HEK293 (cell line): ENCODE results near the gene PCK1.
"Not testable (repeated sequence)": the region's sequence is repeated elsewhere in the genome, so short reads cannot be mapped to it uniquely, and the experiment has no call there.

Source experiments
- CTCF ChIA-PET: fragments of 350-600 bp; formaldehyde crosslinking; extraction: SDS; loops from one replicate; lab custom pipeline; 2021; ENCODE audit warnings: antibody characterized with exemption; lab: Yijun Ruan, JAX
- POLR2A ChIA-PET: fragments of 300-600 bp; formaldehyde crosslinking; extraction: SDS; loops from one replicate; lab custom pipeline; 2020; ENCODE audit warnings: antibody characterized with exemption, inconsistent platforms; lab: Yijun Ruan, JAX
- H3K27ac ChIP-seq: fragments of 200-500 bp; sonication (Bioruptor generic); 2 replicates; pipeline ENCODE4 v1.5.1; 2014; ENCODE audit warnings: low read depth, low read length, control low read depth, inconsistent platforms; ENCODE audit errors: extremely low read depth
- H3K36me3 ChIP-seq, 2 experiments: fragments of 200-500 bp in 1 of 2; sonication (Bioruptor generic) in 1 of 2; 1 replicate in 1 of 2; 2 replicates in 1 of 2; pipeline ENCODE4 v1.5.1; 2014 to 2017; ENCODE audit warnings: inconsistent platforms in 2 of 2, low read length in 2 of 2; ENCODE audit not compliant: control insufficient read depth in 2 of 2, insufficient read depth in 1 of 2
- H3K4me1 ChIP-seq: fragments of 200-500 bp; sonication (Bioruptor generic); 2 replicates; pipeline ENCODE4 v1.5.1; 2014; ENCODE audit warnings: mild to moderate bottlenecking, low read length, inconsistent platforms; ENCODE audit not compliant: control insufficient read depth, insufficient read depth
- H3K4me3 ChIP-seq: 2 replicates; pipeline ENCODE4 v1.5.1; 2011; ENCODE audit warnings: low read depth, mild to moderate bottlenecking, control low read depth, low read length, moderate library complexity
- H3K9me3 ChIP-seq: fragments of 200-500 bp; sonication (Bioruptor generic); 2 replicates; pipeline ENCODE4 v1.5.1; 2014; ENCODE audit warnings: low read depth, low read length, inconsistent platforms; ENCODE audit not compliant: control insufficient read depth, insufficient read depth
- ATF2 ChIP-seq: fragments of 450-650 bp; formaldehyde crosslinking; IDR thresholded peaks from 2 replicates; pipeline ENCODE4 v1.5.1; 2016; ENCODE audit warnings: missing biosample characterization, missing genetic modification characterization, low read depth
- GLI4 ChIP-seq: fragments of 450-650 bp; formaldehyde crosslinking; IDR thresholded peaks from 2 replicates; pipeline ENCODE4 v1.5.1; 2016; ENCODE audit warnings: missing biosample characterization, missing genetic modification characterization
- GLIS1 ChIP-seq: fragments of 450-650 bp; formaldehyde crosslinking; IDR thresholded peaks from 2 replicates; pipeline ENCODE4 v1.5.1; 2016; ENCODE audit warnings: missing biosample characterization, missing genetic modification characterization
- IKZF3 ChIP-seq: fragments of 450-650 bp; IDR thresholded peaks from 2 replicates; pipeline ENCODE4 v1.5.0; 2018; ENCODE audit warnings: missing biosample characterization, mild to moderate bottlenecking, missing genetic modification characterization, moderate library complexity
- KLF17 ChIP-seq: fragments of 450-650 bp; formaldehyde crosslinking; IDR thresholded peaks from 2 replicates; pipeline ENCODE4 v1.5.1; 2016; ENCODE audit warnings: missing biosample characterization, missing genetic modification characterization
- SP2 ChIP-seq: fragments of 450-650 bp; formaldehyde crosslinking; IDR thresholded peaks from 2 replicates; pipeline ENCODE4 v1.5.1; 2016; ENCODE audit warnings: missing biosample characterization, missing genetic modification characterization
- SP3 ChIP-seq: fragments of 450-650 bp; formaldehyde crosslinking; IDR thresholded peaks from 2 replicates; pipeline ENCODE4 v1.5.1; 2016; ENCODE audit warnings: missing biosample characterization, missing genetic modification characterization
- WT1 ChIP-seq: fragments of 450-650 bp; formaldehyde crosslinking; IDR thresholded peaks from 2 replicates; pipeline ENCODE4 v1.5.1; 2016; ENCODE audit warnings: missing biosample characterization, missing genetic modification characterization
- YY1 ChIP-seq: fragments of 450-650 bp; formaldehyde crosslinking; IDR thresholded peaks from 2 replicates; pipeline ENCODE4 v1.5.1; 2018; ENCODE audit warnings: missing biosample characterization, missing genetic modification characterization
- ZBTB21 ChIP-seq: fragments of 450-650 bp; formaldehyde crosslinking; IDR thresholded peaks from 2 replicates; pipeline ENCODE4 v1.5.1; 2017; ENCODE audit warnings: missing biosample characterization, missing genetic modification characterization
- ZBTB44 ChIP-seq: fragments of 450-650 bp; IDR thresholded peaks from 2 replicates; pipeline ENCODE4 v1.5.1; 2018; ENCODE audit warnings: missing biosample characterization, mild to moderate bottlenecking, missing genetic modification characterization
- ZFP69B ChIP-seq: fragments of 450-650 bp; formaldehyde crosslinking; IDR thresholded peaks from 2 replicates; pipeline ENCODE4 v1.5.1; 2016; ENCODE audit warnings: missing biosample characterization, missing genetic modification characterization
- ZNF138 ChIP-seq: fragments of 450-650 bp; formaldehyde crosslinking; IDR thresholded peaks from 2 replicates; pipeline ENCODE4 v1.5.1; 2016; ENCODE audit warnings: missing biosample characterization, missing genetic modification characterization, borderline replicate concordance
- ZNF155 ChIP-seq: fragments of 450-650 bp; formaldehyde crosslinking; IDR thresholded peaks from 2 replicates; pipeline ENCODE4 v1.5.1; 2016; ENCODE audit warnings: missing biosample characterization, missing genetic modification characterization
- ZNF202 ChIP-seq: fragments of 450-650 bp; formaldehyde crosslinking; IDR thresholded peaks from 2 replicates; pipeline ENCODE4 v1.5.1; 2016; ENCODE audit warnings: missing biosample characterization, missing genetic modification characterization, borderline replicate concordance
- ZNF214 ChIP-seq: fragments of 450-650 bp; formaldehyde crosslinking; IDR thresholded peaks from 2 replicates; pipeline ENCODE4 v1.5.1; 2017; ENCODE audit warnings: missing biosample characterization, mild to moderate bottlenecking, missing genetic modification characterization, borderline replicate concordance
- ZNF274 ChIP-seq, 2 experiments: fragments of 200-500 bp in 1 of 2; fragments of 450-650 bp in 1 of 2; sonication (Bioruptor generic) in 1 of 2; formaldehyde crosslinking in 1 of 2; IDR thresholded peaks; 2 replicates each; pipeline versions ENCODE4 v1.5.1 to v1.6.1; 2014 to 2016; ENCODE audit warnings: borderline replicate concordance in 1 of 2, inconsistent platforms in 1 of 2, low read length in 1 of 2, missing biosample characterization in 1 of 2, missing genetic modification characterization in 1 of 2
- ZNF324 ChIP-seq: fragments of 450-650 bp; formaldehyde crosslinking; IDR thresholded peaks from 2 replicates; pipeline ENCODE4 v1.5.1; 2016; ENCODE audit warnings: missing biosample characterization, missing genetic modification characterization
- ZNF426 ChIP-seq: fragments of 450-650 bp; formaldehyde crosslinking; IDR thresholded peaks from 2 replicates; pipeline ENCODE4 v1.5.1; 2017; ENCODE audit warnings: missing biosample characterization, missing genetic modification characterization, mild to moderate bottlenecking, inconsistent platforms, moderate library complexity
- ZNF510 ChIP-seq: fragments of 450-650 bp; formaldehyde crosslinking; IDR thresholded peaks from 2 replicates; pipeline ENCODE4 v1.5.1; 2018; ENCODE audit warnings: mild to moderate bottlenecking, missing genetic modification characterization, missing biosample characterization; ENCODE audit not compliant: insufficient replicate concordance
- ZNF560 ChIP-seq: fragments of 450-650 bp; formaldehyde crosslinking; IDR thresholded peaks from 2 replicates; pipeline ENCODE4 v1.5.1; 2017; ENCODE audit warnings: missing biosample characterization, missing genetic modification characterization, borderline replicate concordance
- ZNF768 ChIP-seq: fragments of 450-650 bp; formaldehyde crosslinking; IDR thresholded peaks from 2 replicates; pipeline ENCODE4 v1.5.1; 2018; ENCODE audit warnings: missing biosample characterization, mild to moderate bottlenecking, missing genetic modification characterization
- ZNF791 ChIP-seq: fragments of 450-650 bp; formaldehyde crosslinking; IDR thresholded peaks from 2 replicates; pipeline ENCODE4 v1.5.1; 2016; ENCODE audit warnings: missing biosample characterization, missing genetic modification characterization

The PCK1 gene

GRCh38 chr20:57560554-57561355 is at the start of gene PCK1 (continued):
- TF ChIP-seq GLIS1 (tag by site-specific recombination) (peak; percentile 80), ZNF138 (no peak), ZNF560 (tag by site-specific recombination) (no peak), ZBTB21 (tag by site-specific recombination) (0 out of 2 replicates have a peak, but pooled peaks have one; percentile 39), ZNF510 (no peak), IKZF3 (peak; percentile 77), ZNF202 (tag by site-specific recombination) (no peak), GLI4 (tag by site-specific recombination) (no peak), ZNF768 (no peak), ZNF274 (IDR thresholded peaks at IDR 0.05; ENCODE audit: low read length) (no peak), ZNF274 (tag by site-specific recombination; IDR thresholded peaks at IDR 0.05; ENCODE audit: borderline replicate concordance) (no peak), KLF17 (tag by site-specific recombination) (peak; percentile 32; the same call in 1 of the 2 replicates), ZNF426 (no peak), ZBTB44 (tag by site-specific recombination) (0 out of 2 replicates have a peak, but pooled peaks have one; percentile 22), ATF2 (tag by site-specific recombination) (peak; percentile 68), SP2 (tag by site-specific recombination) (peak; percentile 27)

- H3K36me3 ChIP-seq, POLR2A ChIA-PET, H3K4me3 ChIP-seq, H3K27ac ChIP-seq, H3K4me1 ChIP-seq, H3K9me3 ChIP-seq: not testable (repeated sequence)
- CTCF ChIA-PET = interaction anchor here (0.6 to 8.9 kb wide), 6 partner anchors 10 to 692 kb away, joined by 3 to 124 read pairs (median 4); no protein-coding TSS in a partner anchor
Observed at GRCh38 chr20:57511709-57512108, 49.2 kb upstream of the PCK1 start.

- no peak overlapping the region for H3K27ac ChIP-seq
- H3K36me3 ChIP-seq = no peaks in the 10 kb centered on the region
- no peak for TF ChIP-seq ZNF324
- no peak for TF ChIP-seq ZFP69B (tag by site-specific recombination)
- no peak for TF ChIP-seq ZNF214 (tag by site-specific recombination)
- TF ChIP-seq YY1 (tag by site-specific recombination) = no peak
- TF ChIP-seq ZNF155 = no peak
- TF ChIP-seq ZNF791 (tag by site-specific recombination) = no peak
- no peak for TF ChIP-seq WT1 (tag by site-specific recombination)
- no peak for TF ChIP-seq SP3 (tag by site-specific recombination)
- no peak overlapping the region for H3K4me3 ChIP-seq
- H3K4me1 ChIP-seq = no peaks in the 10 kb centered on the region
- ChIA-PET POLR2A (no interaction called here), CTCF (interaction anchor here (0.5 to 8.9 kb wide), 6 partner anchors 10 to 710 kb away, joined by 3 to 124 read pairs (median 4); no protein-coding TSS in a partner anchor)
- no peaks in the 10 kb centered on the region for H3K9me3 ChIP-seq
Observed at GRCh38 chr20:57512432-57512831, 48.5 kb upstream of the PCK1 start.
